ENCODE measurements around the gene RELCH. TPM values are rescaled to one million over a fixed set of nuclear protein-coding genes. Genes with fewer than 3 reads are reported as not detected.

RELCH gene
- total and polyA plus RNA-seq, 10 of the 15 experiments (the other 5 are each of a cell fraction or from before 2014, with no cell fraction given): 3.1 to 23.6 (median 14.5) TPM

- Histone ChIP-seq H3K36me3 (ENCODE audit: control insufficient read depth in 2 of 2, insufficient read depth in 2 of 2, low read length in 1 of 2) (peaks cover 4 to 20% of the 10 kb centered on the region in 2 experiments; a peak in 3 of 4 replicates), H3K27ac (ENCODE audit: control insufficient read depth, insufficient read depth) (no peak overlapping the region), H4K20me1 (ENCODE audit: control insufficient read depth, insufficient read depth) (no peaks in the 10 kb centered on the region), H3K4me2 (ENCODE audit: control insufficient read depth, insufficient read depth) (no peak overlapping the region), H3K9me3 (replicated peaks; ENCODE audit: control insufficient read depth, insufficient read depth, low read length) (no peaks in the 10 kb centered on the region), H3K9ac (ENCODE audit: control insufficient read depth, insufficient read depth, low read length) (no peak overlapping the region), H3K27me3 (replicated peaks in 1 of 2; ENCODE audit: control insufficient read depth in 2 of 2, insufficient read depth in 2 of 2, low read length in 1 of 2) (no peaks in the 10 kb centered on the region), H3K4me1 (ENCODE audit: control insufficient read depth, insufficient read depth, low read length) (no peaks in the 10 kb centered on the region), H2AFZ (ENCODE audit: control insufficient read depth, low read depth, low read length) (no peak overlapping the region), H3K4me3 (no peak overlapping the region), H3K79me2 (ENCODE audit: control insufficient read depth, insufficient read depth, low read length) (no peaks in the 10 kb centered on the region)
- RAD21 ChIA-PET (ENCODE audit: unreplicated experiment): interaction anchor here (1.3 kb wide), 1 partner anchor 10 kb away, joined by 4 read pairs; no protein-coding TSS in a partner anchor
- intact Hi-C loops (cut with micrococcal nuclease; ENCODE audit: unreplicated experiment) (no loop called here), in situ Hi-C loops (cut with MboI) (no loop called here)
- DNase-seq (ENCODE audit: low read depth, low spot score) (no peak), FAIRE-seq (no peak), ATAC-seq (no peak)
- SMC1A ChIA-PET (ENCODE audit: uncharacterized antibody, unreplicated experiment): interaction anchor here (1.0 to 2.9 kb wide), 7 partner anchors 9 to 163 kb away, joined by 3 to 13 read pairs (median 4); partner anchors contain the start of genes PIGN and RELCH
- BruUV-seq (replicated peaks): no TSS peak
- POLR2A ChIA-PET: no interaction called here
- no peak for TF ChIP-seq SP1 (IDR thresholded peaks at IDR 0.05; ENCODE audit: low read depth, low read length)
- CTCF ChIA-PET: interaction anchor here (0.5 to 5.6 kb wide), 6 partner anchors 8 to 77 kb away, joined by 3 to 39 read pairs (median 3); no protein-coding TSS in a partner anchor
Observed at GRCh38 chr18:62258093-62258492, 71.0 kb downstream of the RELCH start.

- no peaks in the 10 kb centered on the region for H3K9me3 ChIP-seq (replicated peaks; ENCODE audit: control insufficient read depth, insufficient read depth, low read length)
- ATAC-seq: no peak
- no peak for FAIRE-seq
- intact Hi-C loops (cut with micrococcal nuclease; ENCODE audit: unreplicated experiment): no loop called here
- CTCF ChIA-PET: interaction anchor here (0.5 to 5.6 kb wide), 6 partner anchors 9 to 77 kb away, joined by 3 to 39 read pairs (median 3); no protein-coding TSS in a partner anchor
- no peak overlapping the region for H3K4me3 ChIP-seq
- H3K9ac ChIP-seq (ENCODE audit: control insufficient read depth, insufficient read depth, low read length): no peak overlapping the region
- no TSS peak for BruUV-seq (replicated peaks)
- H2AFZ ChIP-seq (ENCODE audit: control insufficient read depth, low read depth, low read length): no peak overlapping the region
- POLR2A ChIA-PET: no interaction called here
- H3K36me3 ChIP-seq (ENCODE audit: control insufficient read depth in 2 of 2, insufficient read depth in 2 of 2, low read length in 1 of 2): peaks cover 4 to 20% of the 10 kb centered on the region in 2 experiments; a peak in 3 of 4 replicates
- H3K79me2 ChIP-seq (ENCODE audit: control insufficient read depth, insufficient read depth, low read length): no peaks in the 10 kb centered on the region
- no peaks in the 10 kb centered on the region for H3K27me3 ChIP-seq (replicated peaks in 1 of 2; ENCODE audit: control insufficient read depth in 2 of 2, insufficient read depth in 2 of 2, low read length in 1 of 2)
- no peak overlapping the region for H3K4me2 ChIP-seq (ENCODE audit: control insufficient read depth, insufficient read depth)
- RAD21 ChIA-PET (ENCODE audit: unreplicated experiment): interaction anchor here (1.3 kb wide), 1 partner anchor 11 kb away, joined by 4 read pairs; no protein-coding TSS in a partner anchor
- no peaks in the 10 kb centered on the region for H4K20me1 ChIP-seq (ENCODE audit: control insufficient read depth, insufficient read depth)
- SMC1A ChIA-PET (ENCODE audit: uncharacterized antibody, unreplicated experiment): interaction anchor here (1.0 to 2.9 kb wide), 7 partner anchors 9 to 84 kb away, joined by 3 to 13 read pairs (median 3); partner anchors contain the start of genes PIGN and RELCH
- H3K4me1 ChIP-seq (ENCODE audit: control insufficient read depth, insufficient read depth, low read length): no peaks in the 10 kb centered on the region
- no peak for DNase-seq (ENCODE audit: low read depth, low spot score)
- H3K27ac ChIP-seq (ENCODE audit: control insufficient read depth, insufficient read depth): no peak overlapping the region
- in situ Hi-C loops (cut with MboI): no loop called here
- no peak for TF ChIP-seq SIN3A (IDR thresholded peaks at IDR 0.05; ENCODE audit: low read depth, low read length)
- TF ChIP-seq SMC3 (IDR thresholded peaks at IDR 0.05; ENCODE audit: borderline replicate concordance, low read length): no peak
- no peak for TF ChIP-seq NFXL1 (IDR thresholded peaks at IDR 0.05; ENCODE audit: borderline replicate concordance)
- TF ChIP-seq E4F1 (IDR thresholded peaks at IDR 0.05; ENCODE audit: borderline replicate concordance, partially characterized antibody): no peak
- TF ChIP-seq BCL11A (IDR thresholded peaks at IDR 0.05; ENCODE audit: low read depth, low read length): no peak
- TF ChIP-seq PAX5 (IDR thresholded peaks at IDR 0.05; ENCODE audit: borderline replicate concordance, low read depth, low read length): no peak
- TF ChIP-seq STAT3 (IDR thresholded peaks at IDR 0.05; ENCODE audit: low read depth, low read length): no peak
- no peak for TF ChIP-seq BACH1 (IDR thresholded peaks at IDR 0.05; ENCODE audit: borderline replicate concordance)
- TF ChIP-seq NR2C2 (IDR thresholded peaks at IDR 0.05; ENCODE audit: borderline replicate concordance, control insufficient read depth, insufficient read length, low read depth): no peak
- no peak for TF ChIP-seq CHD4 (IDR thresholded peaks at IDR 0.05)
- no peak for TF ChIP-seq MTA3 (IDR thresholded peaks at IDR 0.05; ENCODE audit: borderline replicate concordance, low read length)
- no peak for TF ChIP-seq HDAC2 (IDR thresholded peaks at IDR 0.05)
- TF ChIP-seq ASH2L (IDR thresholded peaks at IDR 0.05; ENCODE audit: borderline replicate concordance, low read depth): no peak
- TF ChIP-seq YBX1 (IDR thresholded peaks at IDR 0.05): no peak
- TF ChIP-seq ETV6 (conservative IDR thresholded peaks at IDR 0.05 in 1 of 2, IDR thresholded peaks at IDR 0.05 in 1 of 2; ENCODE audit: borderline replicate concordance in 1 of 2, low read depth in 1 of 2): no peak
Observed at GRCh38 chr18:62258616-62259015, 71.6 kb downstream of the RELCH start.
